Ishikawa (cell line): ENCODE measurements around the gene CPE.

Source experiments
- CEBPB ChIP-seq: IDR thresholded peaks from 2 replicates; pipeline ENCODE4 v1.6.1; 2012
- CREB1 ChIP-seq: IDR thresholded peaks from 2 replicates; pipeline ENCODE4 v1.6.1; 2012; ENCODE audit warnings: low read depth
- EGR1 ChIP-seq: IDR thresholded peaks from 2 replicates; pipeline ENCODE4 v1.6.1; 2012
- EP300 ChIP-seq: IDR thresholded peaks from 2 replicates; pipeline ENCODE4 v1.6.1; 2012; ENCODE audit warnings: borderline replicate concordance
- NFIC ChIP-seq: IDR thresholded peaks from 2 replicates; pipeline ENCODE4 v1.6.1; 2012
- RAD21 ChIP-seq: IDR thresholded peaks from 2 replicates; pipeline ENCODE4 v1.6.1; 2012; ENCODE audit warnings: low read depth
- TAF1 ChIP-seq: IDR thresholded peaks from 2 replicates; pipeline ENCODE4 v1.6.1; 2012; ENCODE audit warnings: low read depth, mild to moderate bottlenecking
- TCF12 ChIP-seq: IDR thresholded peaks from 2 replicates; pipeline ENCODE4 v1.6.1; 2012; ENCODE audit warnings: low read depth
- TEAD4 ChIP-seq: IDR thresholded peaks from 2 replicates; pipeline ENCODE4 v1.6.1; 2012
- YY1 ChIP-seq: IDR thresholded peaks from 2 replicates; pipeline ENCODE4 v1.6.1; 2012; ENCODE audit warnings: low read depth
- ZBTB7A ChIP-seq: IDR thresholded peaks from 2 replicates; pipeline ENCODE4 v1.6.1; 2012; ENCODE audit warnings: low read depth
- TF ChIP-seq, protein P1 (sequence below): IDR thresholded peaks from 2 replicates; pipeline ENCODE4 v1.6.1; 2012
- TF ChIP-seq, protein P2 (sequence below): IDR thresholded peaks from 2 replicates; pipeline ENCODE4 v1.6.1; 2012
- TF ChIP-seq, protein P3 (sequence below): IDR thresholded peaks from 2 replicates; pipeline ENCODE4 v1.6.1; 2012; ENCODE audit warnings: low read depth, mild to moderate bottlenecking

DNA sequence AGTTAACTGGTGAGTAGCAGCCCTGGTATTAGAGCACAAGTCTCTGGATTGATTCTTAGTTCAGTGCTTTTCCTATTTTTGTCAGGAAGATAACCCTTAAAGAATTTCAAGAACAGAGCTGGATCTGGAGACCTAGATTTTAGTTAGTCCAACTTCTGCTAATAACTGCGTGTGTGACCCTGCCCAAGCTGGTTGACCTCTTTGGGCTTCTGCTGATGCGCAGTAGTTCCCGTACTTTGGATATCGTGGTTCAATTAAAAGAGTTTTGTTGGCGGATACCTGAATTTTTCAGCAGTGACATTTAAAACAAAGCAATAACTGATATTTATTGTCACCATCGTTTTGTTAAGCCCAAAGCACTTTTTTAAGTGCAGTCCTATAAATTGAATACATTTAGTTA lies 42.1 kb upstream of the CPE start:
- TF ChIP-seq EP300 (no peak), TAF1 (no peak), YY1 (no peak), CREB1 (no peak), TCF12 (no peak), EGR1 (no peak), NFIC (no peak), RAD21 (no peak), TEAD4 (no peak), CEBPB (no peak), ZBTB7A (no peak)
- TF ChIP-seq, protein P1, sequence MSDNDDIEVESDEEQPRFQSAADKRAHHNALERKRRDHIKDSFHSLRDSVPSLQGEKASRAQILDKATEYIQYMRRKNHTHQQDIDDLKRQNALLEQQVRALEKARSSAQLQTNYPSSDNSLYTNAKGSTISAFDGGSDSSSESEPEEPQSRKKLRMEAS, result no peak
- TF ChIP-seq, protein P2, sequence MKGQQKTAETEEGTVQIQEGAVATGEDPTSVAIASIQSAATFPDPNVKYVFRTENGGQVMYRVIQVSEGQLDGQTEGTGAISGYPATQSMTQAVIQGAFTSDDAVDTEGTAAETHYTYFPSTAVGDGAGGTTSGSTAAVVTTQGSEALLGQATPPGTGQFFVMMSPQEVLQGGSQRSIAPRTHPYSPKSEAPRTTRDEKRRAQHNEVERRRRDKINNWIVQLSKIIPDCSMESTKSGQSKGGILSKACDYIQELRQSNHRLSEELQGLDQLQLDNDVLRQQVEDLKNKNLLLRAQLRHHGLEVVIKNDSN, result no peak
- TF ChIP-seq, protein P3, sequence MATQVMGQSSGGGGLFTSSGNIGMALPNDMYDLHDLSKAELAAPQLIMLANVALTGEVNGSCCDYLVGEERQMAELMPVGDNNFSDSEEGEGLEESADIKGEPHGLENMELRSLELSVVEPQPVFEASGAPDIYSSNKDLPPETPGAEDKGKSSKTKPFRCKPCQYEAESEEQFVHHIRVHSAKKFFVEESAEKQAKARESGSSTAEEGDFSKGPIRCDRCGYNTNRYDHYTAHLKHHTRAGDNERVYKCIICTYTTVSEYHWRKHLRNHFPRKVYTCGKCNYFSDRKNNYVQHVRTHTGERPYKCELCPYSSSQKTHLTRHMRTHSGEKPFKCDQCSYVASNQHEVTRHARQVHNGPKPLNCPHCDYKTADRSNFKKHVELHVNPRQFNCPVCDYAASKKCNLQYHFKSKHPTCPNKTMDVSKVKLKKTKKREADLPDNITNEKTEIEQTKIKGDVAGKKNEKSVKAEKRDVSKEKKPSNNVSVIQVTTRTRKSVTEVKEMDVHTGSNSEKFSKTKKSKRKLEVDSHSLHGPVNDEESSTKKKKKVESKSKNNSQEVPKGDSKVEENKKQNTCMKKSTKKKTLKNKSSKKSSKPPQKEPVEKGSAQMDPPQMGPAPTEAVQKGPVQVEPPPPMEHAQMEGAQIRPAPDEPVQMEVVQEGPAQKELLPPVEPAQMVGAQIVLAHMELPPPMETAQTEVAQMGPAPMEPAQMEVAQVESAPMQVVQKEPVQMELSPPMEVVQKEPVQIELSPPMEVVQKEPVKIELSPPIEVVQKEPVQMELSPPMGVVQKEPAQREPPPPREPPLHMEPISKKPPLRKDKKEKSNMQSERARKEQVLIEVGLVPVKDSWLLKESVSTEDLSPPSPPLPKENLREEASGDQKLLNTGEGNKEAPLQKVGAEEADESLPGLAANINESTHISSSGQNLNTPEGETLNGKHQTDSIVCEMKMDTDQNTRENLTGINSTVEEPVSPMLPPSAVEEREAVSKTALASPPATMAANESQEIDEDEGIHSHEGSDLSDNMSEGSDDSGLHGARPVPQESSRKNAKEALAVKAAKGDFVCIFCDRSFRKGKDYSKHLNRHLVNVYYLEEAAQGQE, result no peak
